ENCODE measurements around the gene DLGAP1. TPM values are rescaled to one million over a fixed set of nuclear protein-coding genes. Genes with fewer than 3 reads are reported as not detected.

The DLGAP1 gene
- total and polyA plus RNA-seq, 2 experiments from 2014 or later = 17.0 to 48.5 TPM

- no peak for TF ChIP-seq CTCF (conservative IDR thresholded peaks at IDR 0.05; ENCODE audit: low read depth in 2 of 2)
- no peak for TF ChIP-seq EZH2phosphoT487 (IDR thresholded peaks at IDR 0.05; ENCODE audit: unreplicated experiment)
- TF ChIP-seq JUNB (IDR thresholded peaks at IDR 0.05; ENCODE audit: unreplicated experiment) = no peak
- no peak for TF ChIP-seq NANOG (IDR thresholded peaks at IDR 0.05; ENCODE audit: borderline replicate concordance)
- no peak for TF ChIP-seq REST (IDR thresholded peaks at IDR 0.05; ENCODE audit: unreplicated experiment)
- no peak for TF ChIP-seq STAT1 (IDR thresholded peaks at IDR 0.05; ENCODE audit: unreplicated experiment)
These were observed 713.8 kb downstream of the DLGAP1 start (continued) for GRCh38 chr18:3741333-3741732.

- Mint-ChIP-seq H3K4me1 (peaks cover 5% of the 10 kb centered on the region), H3K27ac (no peak overlapping the region), H3K4me3 (no peak overlapping the region), H3K27me3 (ENCODE audit: insufficient read depth, low read depth, poor library complexity) (peaks cover 3% of the 10 kb centered on the region), H3K36me3 (ENCODE audit: low read depth) (peaks cover 6% of the 10 kb centered on the region), H3K9me3 (no peaks in the 10 kb centered on the region)
- Histone ChIP-seq H3K9me2 (ENCODE audit: insufficient read depth) (no peaks in the 10 kb centered on the region), H3K4me1 (ENCODE audit: insufficient read depth) (no peaks in the 10 kb centered on the region), H4K20me1 (replicated peaks; ENCODE audit: insufficient read depth) (no peaks in the 10 kb centered on the region), H3K4me2 (no peak overlapping the region), H3K36me3 (ENCODE audit: insufficient read depth) (no peaks in the 10 kb centered on the region), H3K4me3 (no peak overlapping the region), H3K27ac (ENCODE audit: low read depth) (no peak overlapping the region), H3K79me2 (replicated peaks; ENCODE audit: insufficient read depth) (no peaks in the 10 kb centered on the region), H3K27me3 (ENCODE audit: insufficient read depth) (no peaks in the 10 kb centered on the region), H3F3A (replicated peaks; ENCODE audit: low read depth) (no peaks in the 10 kb centered on the region), H2AFZ (no peak overlapping the region)
- ATAC-seq = no peak
- DNase-seq (ENCODE audit: low spot score) = no peak
- no peak for TF ChIP-seq POLR2AphosphoS5 (IDR thresholded peaks at IDR 0.05; ENCODE audit: low read depth)
- no peak for TF ChIP-seq EZH2phosphoT487 (IDR thresholded peaks at IDR 0.05; ENCODE audit: unreplicated experiment)
- TF ChIP-seq STAT1 (IDR thresholded peaks at IDR 0.05; ENCODE audit: unreplicated experiment) = no peak
- TF ChIP-seq JUNB (IDR thresholded peaks at IDR 0.05; ENCODE audit: unreplicated experiment) = no peak
- no peak for TF ChIP-seq NANOG (IDR thresholded peaks at IDR 0.05; ENCODE audit: borderline replicate concordance)
- no peak for TF ChIP-seq ZNF331 (CRISPR knock-in tag; IDR thresholded peaks at IDR 0.05; ENCODE audit: low read depth)
- TF ChIP-seq EZH2 (IDR thresholded peaks at IDR 0.05; ENCODE audit: low read depth, unreplicated experiment) = no peak
- TF ChIP-seq ZNF114 (CRISPR knock-in tag; IDR thresholded peaks at IDR 0.05) = no peak
- no peak for TF ChIP-seq CTCF (conservative IDR thresholded peaks at IDR 0.05; ENCODE audit: low read depth in 2 of 2)
- no peak for TF ChIP-seq REST (IDR thresholded peaks at IDR 0.05; ENCODE audit: unreplicated experiment)
These were observed 726.2 kb downstream of the DLGAP1 start for GRCh38 chr18:3728704-3729437.

All from GM23338 (cell line).